GM19035 (cell line): Measurements from ENCODE around the gene GAREM2.

Source experiments
- ATAC-seq: cut with Tn5 transposase; IDR thresholded peaks from one replicate; pipeline ENCODE4 v1.9.1; 2021; ENCODE audit not compliant: unreplicated experiment

Gene GAREM2

DNA sequence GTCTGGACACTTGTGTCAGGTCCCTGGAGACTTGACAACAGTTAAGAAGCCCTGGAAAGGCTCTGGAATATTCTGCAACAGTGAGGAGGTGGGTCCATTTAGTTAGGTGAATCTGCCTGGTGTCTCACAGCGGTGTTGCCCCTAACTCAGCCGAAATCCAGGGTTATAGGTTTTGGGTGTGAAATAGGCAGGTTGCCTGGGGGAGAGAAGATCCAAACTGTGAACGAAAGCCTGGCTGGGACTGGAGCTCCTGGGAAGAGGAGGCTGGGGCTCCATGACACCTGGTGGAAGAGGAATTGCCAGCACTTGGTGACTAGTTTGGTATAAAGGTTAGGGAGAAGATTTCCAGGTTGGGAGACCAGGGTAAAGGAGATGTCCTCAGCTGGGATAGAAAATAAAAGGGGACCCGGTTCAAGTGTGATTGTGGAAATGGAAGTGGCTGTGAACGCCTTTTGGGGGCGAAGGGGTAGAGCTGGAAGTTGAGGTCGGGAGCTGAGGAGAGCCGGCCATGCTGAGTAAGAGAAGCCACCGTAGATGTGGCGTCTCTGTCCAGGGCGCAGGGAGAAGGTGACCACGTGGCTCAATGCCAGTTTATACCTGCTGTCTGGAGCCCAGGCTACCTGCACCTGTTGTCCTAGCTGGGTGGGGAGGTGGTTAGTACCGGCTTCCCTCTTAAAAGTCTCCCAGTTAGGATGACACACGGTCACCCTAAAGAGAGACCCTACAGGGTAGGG lies 3.0 kb upstream of the GAREM2 start:
- ATAC-seq: no peak

DNA sequence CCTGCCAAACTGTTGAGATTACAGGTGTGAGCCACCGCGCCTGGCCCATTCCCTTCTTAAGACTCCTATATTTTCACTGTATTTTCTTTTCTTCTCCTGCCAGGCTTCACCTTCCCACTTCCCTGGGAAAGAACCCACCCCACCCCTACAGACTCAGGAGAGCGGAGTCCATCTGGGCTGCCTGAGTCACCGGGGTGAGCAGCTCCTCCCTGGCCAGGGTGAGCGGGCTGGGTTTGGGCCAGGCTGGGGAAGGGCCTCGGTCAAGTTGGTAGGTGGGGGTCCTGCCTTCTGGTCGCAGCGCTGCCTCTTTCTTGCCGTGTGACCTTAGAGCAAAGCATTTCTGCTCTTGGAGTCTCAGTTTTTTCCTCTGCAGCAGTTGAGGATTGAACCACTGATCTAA lies 2.1 kb upstream of the GAREM2 start:
- ATAC-seq: no peak

DNA sequence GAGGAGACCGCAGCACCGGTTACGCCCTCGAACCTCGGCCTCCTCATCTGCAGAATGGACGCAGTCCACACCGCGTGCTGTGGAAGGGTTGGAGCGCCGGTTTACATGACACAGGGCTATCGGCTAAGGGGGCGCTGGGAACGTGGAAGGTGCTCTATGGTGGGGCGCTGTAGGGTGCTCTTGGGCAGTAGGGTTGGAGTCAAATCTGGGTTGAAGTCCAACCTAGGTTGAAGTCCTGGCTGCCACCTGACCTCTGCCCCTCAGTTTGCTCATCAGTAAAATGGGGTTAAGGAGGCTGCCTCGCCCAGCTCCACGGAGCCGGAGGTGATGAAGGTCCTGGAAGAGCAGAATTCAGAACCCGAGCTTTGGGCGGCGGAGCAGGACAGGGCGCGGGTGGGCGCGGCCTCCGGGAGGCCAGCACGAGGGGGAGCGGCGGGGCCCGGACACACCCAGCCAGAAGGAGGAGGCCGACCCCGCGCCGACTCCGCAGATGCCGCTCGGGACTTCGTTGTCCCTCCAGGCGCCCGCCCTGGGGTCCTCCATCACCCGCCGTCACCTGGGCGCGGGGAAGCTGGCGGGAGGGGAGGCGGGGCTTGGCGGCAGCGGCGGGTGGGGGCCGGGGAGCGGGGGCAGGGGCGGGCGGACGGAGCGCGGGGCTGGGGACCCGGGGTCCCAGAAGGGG lies 558 bp upstream of the GAREM2 start:
- ATAC-seq: no peak

DNA sequence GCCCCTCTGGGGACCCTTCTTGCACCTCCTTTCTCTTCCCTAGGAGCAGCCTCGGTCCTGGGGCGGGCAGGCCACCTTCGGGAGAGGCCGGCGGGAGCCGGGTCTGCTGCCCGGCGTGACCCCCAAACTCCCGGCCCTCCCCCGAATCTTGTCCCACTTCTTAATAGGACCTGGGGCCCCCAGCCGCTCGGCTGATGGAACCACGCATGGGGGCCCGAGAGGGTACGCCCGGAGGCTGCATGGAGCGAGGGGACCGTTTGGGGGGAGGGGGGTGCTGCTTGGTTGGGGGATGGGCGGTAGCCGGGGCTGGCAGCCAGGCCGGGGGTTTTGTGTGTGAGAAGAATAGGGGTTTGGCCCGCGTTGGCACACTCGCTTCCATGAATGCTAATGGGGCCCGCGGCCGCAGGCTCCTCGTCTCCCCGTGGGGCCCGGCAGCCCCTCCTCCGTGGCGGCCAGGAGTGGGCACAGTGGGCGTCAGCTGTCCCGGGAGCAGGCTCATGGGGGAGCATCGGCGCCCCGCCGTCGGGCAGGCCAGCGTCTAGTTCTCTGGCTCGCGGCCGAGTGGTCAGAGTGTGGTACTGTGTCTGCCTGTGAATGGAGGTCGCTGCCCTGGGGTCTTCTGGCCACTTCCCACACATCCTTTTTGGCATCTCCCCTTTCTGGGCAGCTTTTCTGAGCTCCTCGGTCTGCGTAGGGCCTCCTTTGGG lies 1.0 kb downstream of the GAREM2 start:
- ATAC-seq: no peak

DNA sequence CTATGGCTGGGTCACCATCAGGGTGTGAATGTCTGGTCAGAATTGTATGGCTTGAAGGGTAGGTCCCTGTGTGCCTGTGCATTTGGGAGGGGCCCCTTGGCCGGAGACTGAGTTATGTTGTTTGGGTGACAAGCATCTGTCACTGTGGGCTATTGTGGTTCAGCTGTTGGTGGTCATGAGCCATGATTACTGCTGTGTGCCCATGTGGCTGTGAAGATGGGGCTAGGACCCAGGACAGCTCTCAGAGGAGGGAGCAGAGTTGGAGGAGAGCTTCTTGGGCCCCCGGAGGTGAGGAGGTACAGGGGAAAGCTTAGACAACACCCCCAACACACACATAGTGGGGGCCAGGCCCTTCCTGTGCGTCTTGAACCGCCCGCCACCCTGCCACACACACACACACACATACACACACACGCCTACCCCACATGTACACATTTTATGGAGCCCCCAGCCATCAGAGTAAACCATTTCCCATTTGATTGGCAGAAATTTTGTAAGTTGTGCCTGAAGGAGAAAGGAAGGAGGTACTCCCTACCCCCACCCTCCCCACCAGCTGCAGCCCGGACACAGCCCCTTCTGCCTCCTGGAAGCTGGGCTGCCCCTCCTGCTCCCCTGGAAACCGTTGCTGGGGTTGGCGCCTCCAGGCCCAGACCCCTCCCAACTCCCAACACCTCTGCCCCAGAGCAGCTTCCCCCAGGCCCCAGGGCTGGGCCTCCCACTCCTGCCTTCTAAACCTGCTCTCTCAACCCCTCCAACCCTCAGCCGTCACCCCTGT lies 2.0 kb downstream of the GAREM2 start:
- no peak for ATAC-seq

DNA sequence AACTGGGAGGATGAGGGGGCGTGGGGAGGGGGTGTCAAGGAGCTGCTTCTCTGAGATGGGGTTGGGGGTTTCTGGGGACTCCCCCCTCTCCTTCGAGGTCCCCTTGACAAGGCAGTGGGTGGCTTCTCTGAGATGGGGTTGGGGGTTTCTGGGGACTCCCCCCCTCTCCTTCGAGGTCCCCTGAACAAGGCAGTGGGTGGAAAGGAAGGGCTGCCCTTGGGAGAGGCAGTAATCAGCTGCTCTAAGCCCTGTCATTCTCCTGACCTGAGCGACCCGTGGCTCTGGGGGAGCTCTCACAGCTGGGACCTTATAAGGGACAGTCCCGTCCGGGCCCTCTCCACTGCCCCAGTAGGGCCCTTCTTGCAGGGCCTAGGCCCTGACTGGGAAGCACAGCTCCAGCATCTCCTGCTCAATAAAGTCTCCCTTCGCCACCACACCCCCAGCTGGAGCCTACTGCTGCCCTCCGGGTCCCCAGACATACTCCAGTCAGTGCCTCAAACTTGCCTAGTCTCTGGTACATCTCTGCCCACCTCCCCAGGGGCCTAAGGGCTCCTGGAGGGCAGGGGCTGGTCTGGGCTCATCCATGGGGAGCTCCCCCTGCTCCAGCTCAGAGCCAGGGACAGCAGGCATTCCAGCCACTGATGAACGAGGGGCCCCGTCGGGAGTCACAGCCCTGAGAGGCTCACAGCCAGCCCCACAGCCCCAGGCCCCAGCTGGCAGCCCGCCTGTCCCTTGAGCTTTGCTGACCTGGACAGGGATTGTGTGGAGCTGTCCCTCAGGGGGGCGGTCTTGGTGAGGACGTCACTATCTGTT lies 2.8 kb downstream of the GAREM2 start:
- no peak for ATAC-seq

DNA sequence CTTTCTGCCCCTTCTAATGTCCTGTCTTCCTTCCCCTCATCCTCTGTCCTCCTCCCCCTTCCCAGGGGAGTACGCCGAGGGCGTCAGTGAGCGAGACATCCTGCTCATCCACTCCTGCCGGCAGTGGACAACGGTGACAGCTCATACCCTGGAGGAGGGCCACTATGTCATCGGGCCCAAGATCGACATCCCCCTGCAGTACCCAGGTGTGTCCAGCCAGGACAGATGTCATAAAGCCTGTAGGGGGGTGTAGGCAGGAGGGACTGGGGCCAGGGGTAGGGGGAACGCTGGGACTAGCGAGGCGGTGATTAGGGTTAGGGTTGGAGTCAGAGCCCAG lies 3.4 kb downstream of the GAREM2 start:
- no peak for ATAC-seq

DNA sequence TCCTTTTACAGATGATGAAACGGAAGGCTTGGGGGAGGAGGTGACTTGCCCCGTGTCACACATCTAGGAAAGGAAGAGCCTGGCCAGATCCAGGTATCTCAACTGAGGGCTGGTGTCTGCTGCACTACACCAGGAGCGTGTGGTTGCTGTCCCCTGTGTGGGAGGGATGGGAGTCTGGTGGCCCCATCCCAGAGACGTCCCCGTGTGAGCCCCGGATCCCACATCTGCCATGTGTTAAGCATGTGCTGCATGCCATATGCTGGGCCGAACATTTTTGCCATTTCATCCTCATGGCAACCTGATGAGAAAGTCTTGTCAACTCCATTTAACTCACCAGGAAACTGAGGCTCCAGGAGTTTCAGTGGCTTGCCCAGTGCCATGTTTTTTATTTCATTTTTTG lies 4.2 kb downstream of the GAREM2 start:
- no peak for ATAC-seq

DNA sequence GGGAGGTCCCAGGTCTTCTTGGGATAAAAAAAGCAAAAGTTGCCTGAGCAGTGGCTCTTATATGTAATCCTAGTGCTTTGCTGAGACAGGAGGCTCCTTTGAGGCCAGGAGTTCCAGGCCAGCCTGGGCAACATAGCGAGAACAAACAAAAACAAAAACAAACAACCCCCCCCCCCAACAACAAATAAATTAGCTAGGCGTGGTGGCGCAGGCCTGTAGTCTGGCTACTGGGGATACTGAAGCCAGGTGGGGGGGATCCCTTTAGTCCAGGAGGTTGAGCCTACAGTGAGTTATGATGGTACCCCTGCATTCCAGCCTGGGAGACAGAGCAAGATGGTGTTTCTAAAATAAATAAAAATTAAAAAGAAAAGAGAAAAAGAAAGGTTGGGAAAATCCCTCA lies 5.4 kb downstream of the GAREM2 start:
- ATAC-seq: no peak

DNA sequence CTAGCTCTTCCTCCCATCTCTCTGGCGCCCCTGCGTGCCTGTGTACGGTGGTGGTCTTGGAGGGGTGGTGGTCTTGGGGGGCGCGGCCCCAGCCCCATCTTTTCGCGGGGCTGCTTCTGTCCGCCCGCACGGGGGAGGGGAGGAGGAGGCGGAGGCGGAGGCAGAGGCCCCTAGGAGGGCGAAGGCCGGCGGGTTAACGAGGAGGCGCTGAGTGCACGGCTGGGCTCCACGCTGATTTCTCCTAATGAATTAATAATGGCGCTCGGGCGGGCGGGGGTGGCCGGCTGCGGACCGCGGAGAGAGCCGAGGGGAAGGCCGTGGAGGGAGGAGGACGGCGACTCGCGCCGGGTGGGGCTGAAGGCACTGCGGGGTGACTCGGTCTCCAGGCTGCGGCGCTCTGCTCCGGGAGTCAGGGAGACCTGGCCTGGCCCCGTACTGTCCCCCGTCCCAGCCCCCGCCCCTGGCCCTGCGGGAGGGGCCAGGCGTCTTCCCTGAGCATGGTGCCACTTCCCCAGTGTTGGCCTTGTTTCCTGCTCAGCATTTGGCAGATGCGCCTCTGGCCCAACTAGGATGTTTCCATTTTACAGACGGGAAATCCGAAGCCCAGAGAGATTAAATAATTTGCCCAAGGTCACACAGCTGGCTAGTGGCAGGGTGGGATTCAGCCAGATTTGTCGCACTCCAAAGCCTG lies 6.0 kb downstream of the GAREM2 start:
- ATAC-seq: no peak

DNA sequence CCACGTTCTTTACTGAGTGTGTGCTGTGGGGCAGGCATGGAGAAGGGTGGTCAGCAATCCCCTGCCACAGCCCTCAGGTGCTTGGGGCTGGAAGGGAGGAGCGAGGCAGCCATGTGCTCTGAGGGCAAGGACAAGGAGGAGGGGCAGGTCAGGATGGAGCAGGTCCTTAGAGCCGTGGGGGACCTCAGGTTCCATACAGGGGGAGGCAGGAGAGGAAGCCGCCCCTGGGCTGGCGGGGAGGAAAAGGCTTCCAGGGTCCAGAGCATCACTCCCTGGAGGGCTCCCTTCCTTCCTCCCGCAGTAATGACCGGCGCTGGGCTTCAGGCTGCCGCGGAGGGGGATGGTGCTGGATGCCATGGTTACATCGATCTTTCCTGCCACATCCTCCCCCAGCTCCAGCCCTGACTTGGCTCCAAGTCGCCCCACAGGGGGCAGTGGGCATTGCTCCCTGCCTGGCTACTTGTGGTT lies 6.6 kb downstream of the GAREM2 start:
- no peak for ATAC-seq

DNA sequence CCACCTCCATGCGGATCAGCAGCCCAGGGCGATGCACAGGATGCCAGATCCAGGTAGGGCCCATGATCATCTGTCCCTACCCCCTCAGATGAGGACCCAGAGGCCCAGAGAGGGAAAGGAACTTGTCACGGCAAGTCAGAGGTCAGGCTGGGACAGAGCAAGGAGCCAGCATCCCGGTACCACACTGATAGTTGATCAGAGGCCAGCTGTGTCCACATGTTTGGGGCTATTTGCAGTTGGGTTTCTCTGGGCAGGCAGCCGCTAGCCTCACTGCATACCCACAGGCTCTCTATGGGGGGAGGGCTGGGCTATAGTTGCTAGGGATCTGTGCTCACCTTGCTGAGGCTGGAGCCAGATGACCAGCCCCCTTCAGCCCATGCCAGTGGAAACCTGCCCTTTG lies 9.6 kb downstream of the GAREM2 start:
- ATAC-seq: no peak

DNA sequence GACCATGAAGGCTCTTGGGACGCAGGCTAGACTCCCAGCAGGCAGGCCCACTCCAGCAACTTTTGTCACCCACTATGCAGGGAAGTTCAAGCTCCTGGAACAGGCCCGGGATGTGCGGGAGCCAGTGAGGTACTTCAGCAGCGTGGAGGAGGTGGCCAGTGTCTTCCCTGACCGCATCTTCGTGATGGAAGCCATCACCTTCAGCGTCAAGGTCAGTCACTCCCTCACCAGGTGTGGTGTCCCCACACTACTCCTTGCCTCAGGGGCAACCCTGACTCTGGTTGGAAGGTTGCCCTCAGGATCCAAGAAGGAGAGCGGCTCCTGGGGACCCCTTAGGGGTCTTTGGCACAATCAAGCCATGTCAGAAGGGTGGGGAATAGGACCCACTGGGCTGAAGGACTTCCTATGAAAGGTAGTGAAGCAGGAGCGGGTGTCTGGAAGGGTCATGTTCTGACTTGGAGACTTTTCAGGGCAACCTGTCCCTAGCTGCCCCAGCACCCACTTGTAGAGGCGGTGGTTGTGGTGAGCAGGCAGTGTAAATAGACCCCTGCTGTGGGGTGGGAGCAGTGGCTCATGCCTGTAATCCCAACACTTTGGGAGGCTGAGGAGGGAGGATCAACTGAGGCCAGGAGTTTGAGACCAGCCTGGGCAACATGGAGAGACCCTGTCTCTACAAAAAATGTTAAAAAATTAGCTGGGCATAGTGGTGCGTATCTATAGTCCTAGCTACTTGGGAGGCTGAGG lies 10.2 kb downstream of the GAREM2 start:
- no peak for ATAC-seq

DNA sequence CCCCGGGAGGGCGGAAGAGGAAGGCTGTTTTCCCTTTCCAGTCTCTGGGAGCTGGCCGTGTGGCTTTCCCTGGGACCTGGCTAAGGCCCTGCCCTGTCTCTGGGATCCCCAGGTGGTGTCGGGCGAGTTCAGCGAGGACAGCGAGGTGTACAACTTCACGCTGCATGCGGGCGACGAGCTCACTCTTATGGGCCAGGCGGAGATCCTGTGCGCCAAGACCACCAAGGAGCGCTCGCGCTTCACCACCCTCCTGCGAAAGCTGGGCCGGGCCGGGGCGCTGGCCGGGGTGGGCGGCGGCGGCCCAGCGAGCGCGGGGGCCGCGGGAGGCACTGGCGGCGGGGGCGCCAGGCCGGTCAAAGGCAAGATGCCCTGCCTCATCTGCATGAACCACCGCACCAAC lies 11.2 kb downstream of the GAREM2 start:
- no peak for ATAC-seq

DNA sequence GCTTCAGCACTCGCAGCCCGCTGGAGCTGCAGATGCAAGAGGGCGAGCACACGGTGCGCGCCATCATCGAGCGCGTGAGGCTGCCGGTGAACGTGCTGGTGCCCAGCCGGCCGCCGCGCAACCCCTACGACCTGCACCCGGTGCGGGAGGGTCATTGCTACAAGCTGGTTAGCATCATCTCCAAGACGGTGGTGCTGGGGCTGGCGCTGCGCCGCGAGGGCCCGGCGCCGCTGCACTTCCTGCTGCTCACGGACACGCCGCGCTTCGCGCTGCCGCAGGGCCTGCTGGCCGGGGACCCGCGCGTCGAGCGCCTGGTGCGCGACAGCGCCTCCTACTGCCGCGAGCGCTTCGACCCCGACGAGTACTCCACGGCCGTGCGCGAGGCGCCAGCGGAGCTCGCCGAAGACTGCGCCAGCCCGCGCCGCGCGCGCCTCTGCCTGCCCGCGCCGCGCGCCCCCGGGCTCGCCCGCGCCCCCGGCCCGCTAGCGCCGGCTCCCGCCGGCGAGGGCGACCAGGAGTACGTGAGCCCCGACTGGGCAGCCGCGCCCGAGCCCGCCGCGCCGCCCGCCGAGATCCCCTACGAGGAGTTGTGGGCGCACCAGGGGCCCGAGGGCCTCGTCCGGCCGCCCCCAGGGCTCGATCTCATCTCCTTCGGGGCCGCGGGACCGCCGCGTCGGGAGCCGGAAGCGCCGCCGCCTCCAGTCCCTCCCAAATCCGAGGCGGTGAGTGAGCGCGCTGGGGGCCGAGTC lies 11.8 kb downstream of the GAREM2 start:
- peak; percentile 77 for ATAC-seq

DNA sequence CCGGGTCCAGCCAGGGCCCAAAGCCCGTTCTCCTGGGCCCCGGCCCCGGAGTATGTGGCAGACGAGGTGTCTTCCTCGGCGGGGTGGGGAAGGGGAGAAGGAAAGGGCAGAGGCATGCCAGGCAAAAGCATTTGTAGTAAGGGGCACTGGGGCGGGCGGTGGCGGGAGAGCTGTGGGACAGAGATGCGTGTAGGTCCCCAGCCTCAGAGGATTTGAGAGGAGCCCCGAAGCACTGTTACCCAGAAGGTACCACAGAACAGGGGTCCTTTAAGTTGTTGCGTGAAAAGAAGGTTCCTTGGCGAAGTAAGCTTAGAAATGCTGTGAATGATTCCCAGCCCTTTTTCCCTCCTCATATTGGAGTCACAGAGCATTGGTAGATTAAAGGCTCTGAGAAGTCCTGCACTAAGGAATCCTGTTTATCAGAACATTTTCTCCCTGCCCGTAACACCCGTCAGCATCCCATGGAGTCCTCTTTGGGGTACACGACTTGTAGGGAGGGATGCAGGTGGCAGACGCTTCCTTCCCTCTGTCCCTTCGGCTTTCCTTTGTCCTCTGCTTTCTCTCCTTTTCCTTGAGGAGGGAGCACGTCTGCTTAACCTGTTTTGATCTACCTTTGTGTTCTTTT lies 12.5 kb downstream of the GAREM2 start:
- ATAC-seq: no peak

DNA sequence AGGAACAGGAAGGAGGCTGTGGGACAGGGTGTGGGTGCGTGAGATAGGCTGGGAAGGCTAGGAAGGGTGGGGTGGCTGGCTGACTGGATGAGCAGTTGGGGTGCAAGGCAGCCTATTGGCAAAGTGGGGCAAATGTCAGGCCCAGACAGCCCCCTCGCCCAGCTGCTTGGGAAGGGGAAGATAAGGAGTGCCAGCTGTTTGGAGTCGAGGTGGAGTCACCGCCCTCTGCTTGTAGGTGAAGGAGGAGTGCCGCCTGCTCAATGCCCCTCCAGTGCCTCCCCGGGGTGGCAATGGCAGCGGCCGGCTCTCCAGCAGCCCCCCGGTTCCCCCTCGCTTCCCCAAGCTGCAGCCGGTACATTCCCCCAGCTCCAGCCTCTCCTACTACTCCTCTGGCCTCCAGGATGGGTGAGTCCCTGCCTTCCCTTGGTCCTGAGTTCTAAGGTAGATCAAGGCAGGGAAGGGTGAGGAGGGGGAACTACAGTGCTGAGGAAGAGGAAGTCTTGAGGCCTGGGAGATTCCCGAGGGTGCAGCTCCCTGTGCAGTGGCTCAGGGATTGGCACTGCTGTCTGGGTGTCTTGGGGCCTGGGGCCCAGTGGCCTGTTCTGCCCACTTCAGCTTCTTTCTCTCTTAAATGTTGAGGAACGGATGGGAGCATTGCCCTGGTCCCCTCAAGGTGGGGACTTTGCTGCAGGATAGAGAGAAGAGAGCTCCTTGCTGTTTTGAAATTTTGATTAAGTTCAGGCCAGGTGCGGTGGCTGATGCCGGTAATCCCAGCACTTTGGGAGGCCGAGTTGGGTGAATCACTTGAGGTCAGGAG lies 13.3 kb downstream of the GAREM2 start:
- ATAC-seq: no peak
